MM.1S (cell line): ENCODE results near the gene KSR1.

ENCODE experiments used
- CTCF ChIP-seq: fragments of 300-600 bp; sonication (generic); IDR thresholded peaks from 2 replicates; pipeline ENCODE4 v1.5.1; 2016; ENCODE audit warnings: antibody characterized with exemption, low read length, mixed read lengths
- EZH2phosphoT487 ChIP-seq: fragments of 300-600 bp; sonication (generic); IDR thresholded peaks from 2 replicates; pipeline ENCODE4 v1.6.1; 2018; ENCODE audit warnings: antibody characterized with exemption, low read length

- TF ChIP-seq CTCF (peak; percentile 92), EZH2phosphoT487 (no peak)
Measured at GRCh38 chr17:27654654-27655524, 198.6 kb downstream of the KSR1 start.
